IPS-18a (cell line): ENCODE measurements around the gene TMEM204.

Experiments used
- H3K27ac ChIP-seq: one replicate; pipeline ENCODE4 v1.5.1; 2013; ENCODE audit warnings: low read length
- H3K27me3 ChIP-seq: one replicate; pipeline ENCODE4 v1.6.1; 2013; ENCODE audit warnings: mild to moderate bottlenecking, low read length; ENCODE audit not compliant: control insufficient read depth, insufficient read depth
- H3K36me3 ChIP-seq: one replicate; pipeline ENCODE4 v1.6.1; 2013; ENCODE audit warnings: low read depth, low read length; ENCODE audit not compliant: control insufficient read depth
- H3K4me1 ChIP-seq: one replicate; pipeline ENCODE4 v1.6.1; 2013; ENCODE audit warnings: low read depth, low read length; ENCODE audit not compliant: control insufficient read depth
- H3K4me3 ChIP-seq: one replicate; pipeline ENCODE4 v1.5.1; 2013; ENCODE audit warnings: low read length
- H3K9ac ChIP-seq: one replicate; pipeline ENCODE4 v1.6.1; 2013; ENCODE audit warnings: mild to moderate bottlenecking, low read length, moderate library complexity
- H3K9me3 ChIP-seq: one replicate; pipeline ENCODE4 v1.6.1; 2013; ENCODE audit warnings: low read depth, low read length; ENCODE audit not compliant: control insufficient read depth

The TMEM204 gene

DNA sequence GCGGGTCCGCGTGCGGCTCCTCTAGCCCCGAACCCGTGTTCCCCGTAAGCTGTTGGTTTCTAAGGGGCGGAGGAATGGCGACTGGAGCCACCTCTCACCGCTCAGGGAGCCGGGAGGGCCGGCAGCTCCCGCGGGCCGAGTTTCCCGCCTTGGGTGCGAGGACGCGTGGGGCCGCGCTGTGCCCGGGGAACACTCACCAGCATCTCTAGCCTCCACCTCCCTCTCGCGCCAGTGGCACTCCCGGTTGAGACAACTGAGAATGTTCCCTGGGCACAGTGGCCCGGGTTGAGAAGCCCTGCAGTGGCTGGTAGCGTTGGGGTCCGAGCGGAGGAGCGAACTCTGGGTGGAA is 39.7 kb upstream of the TMEM204 start:
- Histone ChIP-seq H3K27ac (peak overlapping the region; percentile 75), H3K27me3 (no peaks in the 10 kb centered on the region), H3K4me3 (peak overlapping the region; percentile 84), H3K36me3 (peaks cover 18% of the 10 kb centered on the region), H3K9ac (peak overlapping the region; percentile 83), H3K4me1 (no peaks in the 10 kb centered on the region), H3K9me3 (no peaks in the 10 kb centered on the region)

DNA sequence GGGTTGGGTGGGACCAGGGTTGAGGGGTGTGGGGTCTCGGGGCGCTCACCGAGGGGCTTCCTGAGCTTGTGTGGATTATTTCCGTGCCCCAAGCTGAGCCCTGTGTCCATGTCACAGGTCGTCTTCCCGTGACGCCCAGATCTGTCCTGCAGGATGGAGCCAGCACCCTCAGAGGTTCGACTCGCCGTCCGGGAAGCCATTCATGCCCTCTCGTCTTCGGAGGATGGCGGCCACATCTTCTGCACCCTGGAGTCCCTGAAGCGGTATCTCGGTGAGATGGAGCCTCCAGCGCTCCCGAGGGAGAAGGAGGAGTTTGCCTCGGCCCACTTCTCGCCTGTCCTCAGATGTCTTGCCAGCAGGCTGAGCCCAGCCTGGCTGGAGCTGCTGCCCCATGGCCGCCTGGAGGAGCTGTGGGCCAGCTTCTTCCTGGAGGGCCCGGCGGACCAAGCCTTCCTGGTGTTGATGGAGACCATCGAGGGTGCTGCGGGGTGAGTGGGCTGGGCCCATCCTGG is 39.3 kb upstream of the TMEM204 start:
- H3K4me3 ChIP-seq: peak overlapping the region; percentile 84
- H3K9ac ChIP-seq: peak overlapping the region; percentile 83
- H3K36me3 ChIP-seq: peaks cover 20% of the 10 kb centered on the region
- no peak overlapping the region for H3K27ac ChIP-seq
- H3K4me1 ChIP-seq: no peaks in the 10 kb centered on the region
- H3K9me3 ChIP-seq: no peaks in the 10 kb centered on the region
- no peaks in the 10 kb centered on the region for H3K27me3 ChIP-seq

GRCh38 chr16:1494711-1495110 is 38.8 kb upstream of the TMEM204 start:
- Histone ChIP-seq H3K9me3 (no peaks in the 10 kb centered on the region), H3K4me3 (no peak overlapping the region), H3K36me3 (peaks cover 23% of the 10 kb centered on the region), H3K27me3 (no peaks in the 10 kb centered on the region), H3K9ac (no peak overlapping the region), H3K27ac (no peak overlapping the region), H3K4me1 (no peaks in the 10 kb centered on the region)

DNA sequence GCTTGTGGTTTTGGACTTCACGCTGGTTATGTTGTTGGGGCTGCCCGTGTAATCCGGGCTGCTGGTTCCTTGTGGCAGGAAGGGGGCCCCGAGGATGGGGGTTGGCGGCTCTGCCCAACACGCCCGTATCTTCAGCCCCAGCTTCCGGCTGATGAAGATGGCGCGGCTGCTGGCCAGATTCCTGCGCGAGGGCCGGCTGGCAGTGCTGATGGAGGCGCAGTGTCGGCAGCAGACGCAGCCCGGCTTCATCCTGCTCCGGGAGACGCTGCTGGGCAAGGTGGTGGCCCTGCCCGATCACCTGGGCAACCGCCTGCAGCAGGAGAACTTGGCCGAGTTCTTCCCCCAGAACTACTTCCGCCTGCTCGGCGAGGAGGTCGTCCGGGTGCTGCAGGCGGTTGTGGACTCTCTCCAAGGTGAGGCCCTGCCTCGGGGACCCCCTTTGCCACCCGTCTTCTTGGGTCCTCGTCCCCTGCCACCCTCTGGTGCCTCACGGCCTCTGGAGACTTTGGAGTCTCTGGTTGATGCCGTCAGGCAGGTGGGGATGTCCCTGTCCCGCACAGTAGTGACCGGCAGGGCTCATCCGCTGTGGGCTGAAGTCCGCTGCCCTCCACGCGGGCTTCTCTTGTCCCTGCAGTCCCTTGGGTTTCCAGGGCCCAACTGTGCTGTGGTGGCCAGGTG is 38.1 kb upstream of the TMEM204 start:
- no peak overlapping the region for H3K27ac ChIP-seq
- no peaks in the 10 kb centered on the region for H3K9me3 ChIP-seq
- no peaks in the 10 kb centered on the region for H3K4me1 ChIP-seq
- no peaks in the 10 kb centered on the region for H3K27me3 ChIP-seq
- H3K36me3 ChIP-seq: peaks cover 28% of the 10 kb centered on the region
- no peak overlapping the region for H3K4me3 ChIP-seq
- no peak overlapping the region for H3K9ac ChIP-seq

DNA sequence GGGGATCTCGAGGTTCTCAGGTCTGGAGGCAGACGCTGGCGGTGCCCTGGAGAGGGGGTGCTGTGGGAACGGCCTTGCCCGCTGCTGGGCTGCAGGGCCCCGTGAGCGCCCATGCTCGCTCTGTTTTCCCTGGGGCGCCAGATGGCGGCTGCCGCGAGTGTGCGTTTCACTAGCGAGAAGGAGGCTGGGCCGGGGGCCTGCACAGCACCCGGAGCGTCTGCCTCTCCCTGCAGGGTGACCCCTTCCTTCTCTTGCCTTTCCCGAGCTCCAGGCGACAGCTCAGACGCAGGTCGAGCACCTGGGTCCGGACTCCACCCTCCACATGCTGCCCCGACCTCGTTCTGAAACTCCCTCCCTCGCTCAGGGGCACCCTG is 37.6 kb upstream of the TMEM204 start:
- no peaks in the 10 kb centered on the region for H3K9me3 ChIP-seq
- no peak overlapping the region for H3K27ac ChIP-seq
- H3K36me3 ChIP-seq: peaks cover 32% of the 10 kb centered on the region
- H3K4me3 ChIP-seq: no peak overlapping the region
- H3K27me3 ChIP-seq: no peaks in the 10 kb centered on the region
- H3K9ac ChIP-seq: no peak overlapping the region
- no peaks in the 10 kb centered on the region for H3K4me1 ChIP-seq

DNA sequence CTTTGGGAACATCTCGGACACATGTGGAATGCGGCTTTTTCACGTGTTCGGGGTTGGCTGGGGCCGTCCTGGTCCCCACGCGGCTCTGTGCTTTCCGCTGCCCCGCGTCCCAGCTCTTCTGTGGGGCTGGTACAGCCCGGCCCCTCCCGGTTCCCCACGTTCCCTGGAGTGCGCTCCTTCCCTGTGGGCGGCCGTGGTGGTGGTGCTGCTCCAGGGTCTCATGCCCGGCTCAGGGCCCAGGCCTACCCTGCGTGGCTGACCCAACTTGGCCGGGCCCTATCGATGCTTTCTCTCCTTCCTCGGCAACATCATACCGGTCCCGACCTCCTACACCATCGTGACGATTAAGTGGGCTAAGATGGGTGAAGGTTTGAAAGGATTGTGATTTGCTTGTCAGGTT is 37.0 kb upstream of the TMEM204 start:
- Histone ChIP-seq H3K9ac (no peak overlapping the region), H3K27me3 (no peaks in the 10 kb centered on the region), H3K4me3 (no peak overlapping the region), H3K4me1 (no peaks in the 10 kb centered on the region), H3K27ac (no peak overlapping the region), H3K36me3 (peaks cover 32% of the 10 kb centered on the region), H3K9me3 (no peaks in the 10 kb centered on the region)

GRCh38 chr16:1497014-1497598 is 36.4 kb upstream of the TMEM204 start:
- peaks cover 35% of the 10 kb centered on the region for H3K36me3 ChIP-seq
- H3K4me1 ChIP-seq: no peaks in the 10 kb centered on the region

DNA sequence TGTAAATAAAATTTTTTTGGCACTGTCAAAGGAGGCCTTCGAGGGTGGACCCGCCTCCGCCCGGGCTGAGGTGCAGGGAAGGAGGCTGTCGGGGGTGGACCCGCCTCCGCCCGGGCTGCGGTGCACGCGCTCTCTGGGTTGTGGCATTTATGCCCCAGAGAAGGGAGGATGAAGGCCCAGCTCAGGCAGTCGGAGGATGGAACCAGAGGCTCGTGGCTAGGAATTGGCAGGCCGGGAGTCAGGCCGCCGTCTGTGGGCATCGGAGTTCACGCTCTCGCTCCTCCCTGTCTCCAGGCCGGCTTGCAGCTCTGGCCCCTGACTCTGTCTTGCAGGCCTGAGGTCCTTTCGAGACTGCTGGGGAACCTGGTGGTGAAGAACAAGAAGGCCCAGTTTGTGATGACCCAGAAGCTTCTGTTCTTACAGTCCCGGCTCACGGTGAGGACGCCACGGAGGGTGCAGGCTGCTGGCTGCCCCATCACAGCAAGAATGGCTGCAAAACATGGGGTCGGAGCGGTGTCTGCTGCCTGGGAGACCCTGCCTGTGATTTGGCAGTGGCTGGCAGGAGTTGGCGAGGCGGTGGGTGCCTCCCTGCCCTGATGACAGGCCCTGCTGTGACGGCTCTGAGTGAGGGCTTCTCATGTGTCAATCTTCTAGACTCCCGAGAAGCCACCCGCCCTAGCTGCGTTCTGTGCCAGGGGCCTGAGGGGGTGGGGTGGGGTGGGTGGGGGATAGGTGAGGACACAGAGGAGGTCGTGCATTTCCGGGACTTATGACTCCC is 34.4 kb upstream of the TMEM204 start:
- Histone ChIP-seq H3K27me3 (no peaks in the 10 kb centered on the region), H3K36me3 (peaks cover 51% of the 10 kb centered on the region), H3K9me3 (no peaks in the 10 kb centered on the region), H3K27ac (no peak overlapping the region), H3K4me3 (no peak overlapping the region), H3K9ac (no peak overlapping the region), H3K4me1 (no peaks in the 10 kb centered on the region)

More at GRCh38 chr16:1497014-1497598, 36.4 kb upstream of the TMEM204 start:
- no peak overlapping the region for H3K9ac ChIP-seq
- no peak overlapping the region for H3K27ac ChIP-seq
- H3K4me3 ChIP-seq: no peak overlapping the region
- H3K27me3 ChIP-seq: no peaks in the 10 kb centered on the region
- no peaks in the 10 kb centered on the region for H3K9me3 ChIP-seq

GRCh38 chr16:1499756-1500464 is 33.6 kb upstream of the TMEM204 start:
- no peak overlapping the region for H3K4me3 ChIP-seq
- peaks cover 51% of the 10 kb centered on the region for H3K36me3 ChIP-seq
- no peak overlapping the region for H3K27ac ChIP-seq
- no peaks in the 10 kb centered on the region for H3K4me1 ChIP-seq
- no peaks in the 10 kb centered on the region for H3K9me3 ChIP-seq
- H3K9ac ChIP-seq: no peak overlapping the region
- H3K27me3 ChIP-seq: no peaks in the 10 kb centered on the region

DNA sequence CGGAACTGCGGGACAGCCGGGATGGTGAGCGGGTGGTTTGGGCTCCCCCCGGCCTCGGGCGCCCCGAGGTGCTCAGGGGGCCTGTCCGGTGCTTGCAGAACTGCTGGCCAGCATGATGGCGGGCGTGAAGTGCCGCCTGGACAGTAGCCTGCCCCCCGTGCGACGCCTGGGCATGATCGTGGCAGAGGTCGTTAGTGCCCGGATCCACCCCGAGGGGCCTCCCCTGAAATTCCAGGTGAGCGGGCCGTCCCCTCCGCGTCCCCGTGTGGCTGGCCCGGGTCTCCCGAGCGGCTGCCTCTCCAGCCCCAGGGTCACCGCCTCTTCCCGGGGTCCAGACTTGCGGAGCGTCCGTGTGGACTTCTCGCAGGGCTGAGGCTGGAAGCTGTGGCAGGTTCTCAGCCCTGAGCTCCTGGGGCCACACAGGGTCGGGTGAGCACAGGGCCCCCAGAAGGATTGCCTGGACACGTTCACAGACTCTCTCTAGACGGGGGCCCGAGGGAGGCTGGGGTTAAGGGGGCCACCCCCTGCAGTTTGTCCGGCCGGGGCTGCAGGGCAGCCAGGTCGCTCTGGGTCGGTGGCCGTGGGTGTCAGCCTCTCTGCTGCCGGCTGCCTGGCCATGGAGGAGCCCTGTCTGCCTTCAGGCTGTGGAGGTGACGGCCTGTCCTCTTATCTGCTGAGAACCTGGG is 32.9 kb upstream of the TMEM204 start:
- Histone ChIP-seq H3K4me1 (no peaks in the 10 kb centered on the region), H3K9ac (no peak overlapping the region), H3K36me3 (peaks cover 49% of the 10 kb centered on the region), H3K27ac (no peak overlapping the region), H3K9me3 (no peaks in the 10 kb centered on the region), H3K27me3 (no peaks in the 10 kb centered on the region), H3K4me3 (no peak overlapping the region)

DNA sequence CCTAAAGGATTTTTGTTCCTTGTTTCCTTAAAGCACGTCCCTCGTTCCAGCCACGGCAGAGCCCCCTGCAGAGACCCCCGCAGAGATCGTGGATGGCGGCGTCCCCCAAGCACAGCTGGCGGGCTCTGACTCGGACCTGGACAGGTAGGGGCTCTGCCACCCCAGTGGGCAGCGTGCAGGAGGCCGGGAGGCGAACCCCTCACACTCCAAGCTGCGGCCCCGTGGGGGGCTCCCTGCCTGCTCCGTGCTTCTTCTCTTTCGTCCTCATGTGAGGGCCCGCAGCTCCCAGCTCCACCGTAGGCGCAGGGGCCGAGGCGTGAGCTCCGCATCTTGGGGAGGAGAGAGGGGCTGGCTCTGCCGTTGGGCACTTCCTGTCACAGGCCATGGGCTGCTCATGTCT is 31.8 kb upstream of the TMEM204 start:
- H3K9ac ChIP-seq: no peak overlapping the region
- H3K9me3 ChIP-seq: no peaks in the 10 kb centered on the region
- no peaks in the 10 kb centered on the region for H3K4me1 ChIP-seq
- H3K36me3 ChIP-seq: peaks cover 47% of the 10 kb centered on the region
- no peaks in the 10 kb centered on the region for H3K27me3 ChIP-seq
- H3K4me3 ChIP-seq: no peak overlapping the region
- H3K27ac ChIP-seq: no peak overlapping the region
